Kidney epithelial cell (primary cell): ENCODE results near the gene NADK2. TPM values are rescaled to one million over a fixed set of nuclear protein-coding genes. Genes with fewer than 3 reads are reported as not detected.

Source experiments
- DNase-seq: peaks from one replicate; pipeline ENCODE4 v3.0.0-alpha.2; 2010; ENCODE audit warnings: low read depth
- H3K27me3 ChIP-seq: 2 replicates; pipeline ENCODE4 v1.6.0; 2011; ENCODE audit warnings: low read length; ENCODE audit not compliant: control insufficient read depth, insufficient read depth
- H3K36me3 ChIP-seq: 2 replicates; pipeline ENCODE4 v1.5.1; 2011; ENCODE audit warnings: low read length; ENCODE audit not compliant: control insufficient read depth, insufficient read depth
- H3K4me3 ChIP-seq: 2 replicates; pipeline ENCODE4 v1.5.1; 2011; ENCODE audit warnings: low read depth, mild to moderate bottlenecking, control low read depth, low read length
- CTCF ChIP-seq: IDR thresholded peaks from 2 replicates; pipeline ENCODE4 v1.5.1; 2011; ENCODE audit warnings: mild to moderate bottlenecking, moderate library complexity, low read length, control low read depth, inconsistent platforms; ENCODE audit not compliant: insufficient read depth, poor library complexity, severe bottlenecking
- total RNA-seq: library from RNA; depleted of rRNA; stranded (reverse); fragments of >200 nt; gene quantifications from 2 replicates; pipeline ENCODE4 v1.2.3, GENCODE V29; 2015

Gene NADK2
- total RNA-seq, 1 donor from 2014 or later: 12.2 TPM

- Histone ChIP-seq H3K36me3 (peaks cover 1% of the 10 kb centered on the region), H3K27me3 (no peaks in the 10 kb centered on the region), H3K4me3 (no peak overlapping the region)
- no peak for TF ChIP-seq CTCF
- no peak for DNase-seq
Measured at GRCh38 chr5:36172599-36172998, 69.1 kb downstream of the NADK2 start.

- Histone ChIP-seq H3K27me3 (no peaks in the 10 kb centered on the region), H3K36me3 (peaks cover 4% of the 10 kb centered on the region), H3K4me3 (no peak overlapping the region)
- no peak for TF ChIP-seq CTCF
- no peak for DNase-seq
Measured at GRCh38 chr5:36170832-36171424, 70.8 kb downstream of the NADK2 start.

- no peak for DNase-seq
- Histone ChIP-seq H3K4me3 (no peak overlapping the region), H3K36me3 (peaks cover 3% of the 10 kb centered on the region), H3K27me3 (no peaks in the 10 kb centered on the region)
- no peak for TF ChIP-seq CTCF
Measured at GRCh38 chr5:36168737-36169136, 73.0 kb downstream of the NADK2 start.

GRCh38 chr5:36164461-36164860 is 77.3 kb downstream of the NADK2 start:
- Histone ChIP-seq H3K4me3 (no peak overlapping the region), H3K36me3 (peaks cover 3% of the 10 kb centered on the region), H3K27me3 (no peaks in the 10 kb centered on the region)
- DNase-seq: no peak
- no peak for TF ChIP-seq CTCF

GRCh38 chr5:36162810-36163486 is 78.8 kb downstream of the NADK2 start:
- Histone ChIP-seq H3K4me3 (no peak overlapping the region), H3K36me3 (peaks cover 3% of the 10 kb centered on the region), H3K27me3 (no peaks in the 10 kb centered on the region)
- no peak for TF ChIP-seq CTCF
- no peak for DNase-seq

GRCh38 chr5:36161361-36161760 is 80.4 kb downstream of the NADK2 start:
- no peak overlapping the region for H3K4me3 ChIP-seq
- DNase-seq: no peak
- no peaks in the 10 kb centered on the region for H3K27me3 ChIP-seq
- peaks cover 1% of the 10 kb centered on the region for H3K36me3 ChIP-seq
- no peak for TF ChIP-seq CTCF
